Measurements from ENCODE around the gene HSPE1. TPM values are rescaled to one million over a fixed set of nuclear protein-coding genes. Genes with fewer than 3 reads are reported as not detected.
A peak's percentile ranks its signal among the peaks of the same experiment; 100 is the strongest.

The HSPE1 gene
- total RNA-seq, 6 experiments from 2014 or later: 96.3 to 149 (median 114) TPM

- TF ChIP-seq CTCF (IDR thresholded peaks at IDR 0.05): peak; percentile 8; the same call in 1 of the 2 replicates
- peak; percentile 92 for DNase-seq
- Mint-ChIP-seq H3K27ac (peak within 1 kb of the TSS; percentile 92), H3K4me3 (peak within 1 kb of the TSS; percentile 100), H3K27me3 (ENCODE audit: insufficient read depth) (no peaks in the 10 kb centered on the region; the same call in 1 of the 2 replicates), H3K9me3 (no peaks in the 10 kb centered on the region), H3K4me1 (ENCODE audit: low read depth) (peaks cover 36% of the 10 kb centered on the region), H3K36me3 (ENCODE audit: low read depth) (peaks cover 11% of the 10 kb centered on the region)
Observed at GRCh38 chr2:197515739-197516392, 15.7 kb downstream of the HSPE1 start, which contains the start of gene MOB4. TSS of gene MOB4 (plus strand) at chr2:197516066. CDS start at chr2:197516087, 21 bp downstream.

- H3K27me3 Mint-ChIP-seq (ENCODE audit: insufficient read depth): no peaks in the 10 kb centered on the region; the same call in 1 of the 2 replicates
- H3K4me3 Mint-ChIP-seq: peak overlapping the region; percentile 100
- H3K27ac Mint-ChIP-seq: peak overlapping the region; percentile 92
- H3K9me3 Mint-ChIP-seq: no peaks in the 10 kb centered on the region
- peaks cover 15% of the 10 kb centered on the region for H3K36me3 Mint-ChIP-seq (ENCODE audit: low read depth)
- peaks cover 36% of the 10 kb centered on the region for H3K4me1 Mint-ChIP-seq (ENCODE audit: low read depth)
- DNase-seq: no peak
- no peak for TF ChIP-seq CTCF (IDR thresholded peaks at IDR 0.05)
Observed at GRCh38 chr2:197516393-197516761, 16.2 kb downstream of the HSPE1 start.

- peak overlapping the region; percentile 100 for H3K4me3 Mint-ChIP-seq
- TF ChIP-seq CTCF (IDR thresholded peaks at IDR 0.05): no peak
- peaks cover 15% of the 10 kb centered on the region for H3K36me3 Mint-ChIP-seq (ENCODE audit: low read depth)
- DNase-seq: no peak
- no peak overlapping the region for H3K27ac Mint-ChIP-seq
- H3K4me1 Mint-ChIP-seq (ENCODE audit: low read depth): peaks cover 36% of the 10 kb centered on the region
- no peaks in the 10 kb centered on the region; the same call in 1 of the 2 replicates for H3K27me3 Mint-ChIP-seq (ENCODE audit: insufficient read depth)
- no peaks in the 10 kb centered on the region for H3K9me3 Mint-ChIP-seq
Observed at GRCh38 chr2:197517150-197517549, 17.0 kb downstream of the HSPE1 start.

GRCh38 chr2:197538412-197538811 is 38.2 kb downstream of the HSPE1 start:
- Mint-ChIP-seq H3K27me3 (ENCODE audit: insufficient read depth) (no peaks in the 10 kb centered on the region), H3K4me1 (ENCODE audit: low read depth) (peaks cover 23% of the 10 kb centered on the region), H3K27ac (no peak overlapping the region), H3K9me3 (no peaks in the 10 kb centered on the region), H3K4me3 (no peak overlapping the region), H3K36me3 (ENCODE audit: low read depth) (peaks cover 41% of the 10 kb centered on the region)
- DNase-seq: no peak
- no peak for TF ChIP-seq CTCF (IDR thresholded peaks at IDR 0.05)

- Mint-ChIP-seq H3K36me3 (ENCODE audit: low read depth) (peaks cover 36% of the 10 kb centered on the region), H3K4me1 (ENCODE audit: low read depth) (peaks cover 15% of the 10 kb centered on the region; the same call in 1 of the 2 replicates), H3K27me3 (ENCODE audit: insufficient read depth) (no peaks in the 10 kb centered on the region), H3K27ac (no peak overlapping the region; the same call in 1 of the 2 replicates), H3K4me3 (no peak overlapping the region), H3K9me3 (no peaks in the 10 kb centered on the region)
- no peak for TF ChIP-seq CTCF (IDR thresholded peaks at IDR 0.05)
- DNase-seq: no peak
Observed at GRCh38 chr2:197539734-197540133, 39.6 kb downstream of the HSPE1 start.
